Stimulated activated CD8-positive, alpha-beta memory T cell treated with anti-CD3 and anti-CD28 coated beads, Interleukin-12 subunit alpha, Interleukin-12 subunit beta, amount 100 ng/mL, for 1 hour (primary cell): ENCODE data around the gene RNASEH1.

Experiments
- DNase-seq: peaks from one replicate; pipeline ENCODE4 v3.0.0-alpha.2; 2020; ENCODE audit warnings: low read depth

The RNASEH1 gene

GRCh38 chr2:3547915-3548314, 10.2 kb downstream of the RNASEH1 start:
- no peak for DNase-seq

- no peak for DNase-seq
Observed at GRCh38 chr2:3545788-3546478, 12.2 kb downstream of the RNASEH1 start.

- no peak for DNase-seq
Observed at GRCh38 chr2:3543023-3543683, 15.0 kb downstream of the RNASEH1 start.

GRCh38 chr2:3542107-3542506, 16.0 kb downstream of the RNASEH1 start:
- no peak for DNase-seq

GRCh38 chr2:3539836-3540235, 18.3 kb downstream of the RNASEH1 start:
- no peak for DNase-seq

GRCh38 chr2:3536682-3537632, 21.2 kb downstream of the RNASEH1 start:
- no peak for DNase-seq

GRCh38 chr2:3535794-3536681, 22.1 kb downstream of the RNASEH1 start:
- no peak for DNase-seq

GRCh38 chr2:3535467-3535793, 22.7 kb downstream of the RNASEH1 start:
- no peak for DNase-seq

- DNase-seq: no peak
Observed at GRCh38 chr2:3534251-3534814, 23.8 kb downstream of the RNASEH1 start.

GRCh38 chr2:3533836-3534235, 24.3 kb downstream of the RNASEH1 start:
- DNase-seq: no peak

- no peak for DNase-seq
Observed at GRCh38 chr2:3532941-3533340, 25.2 kb downstream of the RNASEH1 start.

- no peak for DNase-seq
Observed at GRCh38 chr2:3529316-3530025, 28.7 kb downstream of the RNASEH1 start.

- DNase-seq: no peak
Observed at GRCh38 chr2:3527886-3528785, 30.0 kb downstream of the RNASEH1 start.

- no peak for DNase-seq
Observed at GRCh38 chr2:3526871-3527270, 31.3 kb downstream of the RNASEH1 start.

- DNase-seq: no peak
Observed at GRCh38 chr2:3523551-3524041, 34.5 kb downstream of the RNASEH1 start.

GRCh38 chr2:3522961-3523421, 35.1 kb downstream of the RNASEH1 start:
- DNase-seq: no peak

GRCh38 chr2:3520591-3520990, 37.5 kb downstream of the RNASEH1 start:
- no peak for DNase-seq

- peak; percentile 43 for DNase-seq
Observed at GRCh38 chr2:3519255-3520205, 38.6 kb downstream of the RNASEH1 start, which contains the start of gene ADI1. ADI1 (minus strand) TSS chr2:3519531; CDS start chr2:3519487, 44 bp downstream.
